PC-3 (cell line): Measurements from ENCODE around the gene PLAAT4. TPM values are rescaled to one million over a fixed set of nuclear protein-coding genes. Genes with fewer than 3 reads are reported as not detected.
A peak's percentile ranks its signal among the peaks of the same experiment; 100 is the strongest.
"Not testable (repeated sequence)": the region's sequence is repeated elsewhere in the genome, so short reads cannot be mapped to it uniquely, and the experiment has no call there.

Experiments
- ATAC-seq: fragments of 200-7000 bp; cut with Tn5 transposase; 2 replicates; pipeline ENCODE4 v1.9.1; 2020; ENCODE audit warnings: mild to moderate bottlenecking, moderate library complexity
- BruUV-seq: library from RNA; stranded (reverse); fragments of 400-500 nt; replicated peaks from 2 replicates; lab custom pipeline; 2021; lab: Mats Ljungman, UMichigan
- CTCF ChIA-PET: fragments of 300-600 bp; sonication (Branson Sonifier 250); formaldehyde crosslinking; loops from one replicate; lab custom pipeline; 2022; ENCODE audit warnings: antibody characterized with exemption; lab: Charles Lee
- POLR2A ChIA-PET: fragments of 300-600 bp; sonication (Branson Sonifier 250); formaldehyde crosslinking; loops from one replicate; lab custom pipeline; 2022; ENCODE audit warnings: antibody characterized with exemption; ENCODE audit not compliant: unreplicated experiment; lab: Charles Lee
- DNase-seq: peaks from one replicate; pipeline ENCODE4 v3.0.0-alpha.2; 2015
- H2AFZ ChIP-seq: fragments of 300-600 bp; sonication (generic); 2 replicates; pipeline ENCODE4 v1.6.0; 2016; ENCODE audit warnings: antibody characterized with exemption, low read length
- H3F3A ChIP-seq: fragments of 300-600 bp; sonication (generic); one replicate; pipeline ENCODE4 v1.6.0; 2017; ENCODE audit warnings: antibody characterized with exemption, low read length, control low read depth, mild to moderate bottlenecking; ENCODE audit not compliant: unreplicated experiment
- H3K27ac ChIP-seq: fragments of 300-600 bp; sonication (generic); 2 replicates; pipeline ENCODE4 v1.5.1; 2016; ENCODE audit warnings: mild to moderate bottlenecking, low read length
- H3K27me3 ChIP-seq: fragments of 300-600 bp; sonication (generic); 2 replicates; pipeline ENCODE4 v1.6.1; 2016; ENCODE audit warnings: low read length, mixed read lengths
- H3K36me3 ChIP-seq: fragments of 300-600 bp; sonication (generic); 2 replicates; pipeline ENCODE4 v1.6.1; 2016; ENCODE audit warnings: low read depth, mixed run types, low read length, mixed read lengths
- H3K4me1 ChIP-seq: fragments of 300-600 bp; sonication (generic); 2 replicates; pipeline ENCODE4 v1.5.1; 2016; ENCODE audit warnings: low read length; ENCODE audit not compliant: insufficient read depth
- H3K4me2 ChIP-seq: fragments of 300-600 bp; sonication (generic); 2 replicates; pipeline ENCODE4 v1.6.0; 2016; ENCODE audit warnings: low read length
- H3K4me3 ChIP-seq: fragments of 300-600 bp; sonication (generic); 2 replicates; pipeline ENCODE4 v1.5.1; 2016; ENCODE audit warnings: mild to moderate bottlenecking, low read length, mixed read lengths
- H3K79me2 ChIP-seq: fragments of 300-600 bp; sonication (generic); 2 replicates; pipeline ENCODE4 v1.6.1; 2017; ENCODE audit warnings: low read length, mixed read lengths
- H3K9ac ChIP-seq: fragments of 300-600 bp; sonication (generic); 2 replicates; pipeline ENCODE4 v1.6.0; 2016; ENCODE audit warnings: mild to moderate bottlenecking, low read length
- H3K9me2 ChIP-seq: fragments of 300-600 bp; sonication (generic); replicated peaks from 2 replicates; pipeline ENCODE4 v1.6.1; 2016; ENCODE audit warnings: mixed run types, low read length, mixed read lengths
- H3K9me3 ChIP-seq: fragments of 300-600 bp; sonication (generic); 2 replicates; pipeline ENCODE4 v1.6.1; 2016; ENCODE audit warnings: low read length, mixed read lengths
- H4K20me1 ChIP-seq: fragments of 300-600 bp; sonication (generic); 2 replicates; pipeline ENCODE4 v1.6.1; 2016; ENCODE audit warnings: low read length, mixed read lengths
- EZH2 ChIP-seq: fragments of 300-600 bp; sonication (generic); IDR thresholded peaks from one replicate; pipeline ENCODE4 v1.6.1; 2017; ENCODE audit warnings: antibody characterized with exemption, mild to moderate bottlenecking, low read length; ENCODE audit not compliant: unreplicated experiment
- EZH2phosphoT487 ChIP-seq: fragments of 300-600 bp; sonication (generic); IDR thresholded peaks from 2 replicates; pipeline ENCODE4 v1.6.1; 2018; ENCODE audit warnings: mild to moderate bottlenecking, antibody characterized with exemption, low read length, borderline replicate concordance
- intact Hi-C: fragments of 100-400 bp; cut with micrococcal nuclease; formaldehyde crosslinking; loops from 2 replicates; pipeline ENCODE4 v1.9.0; 2023
- total RNA-seq: library from RNA; depleted of rRNA; stranded (reverse); fragments of >200 nt; gene quantifications from 2 replicates; pipeline ENCODE4 v1.2.3, GENCODE V29; 2014
- TF ChIP-seq, protein P1 (sequence below): fragments of 300-600 bp; sonication (generic); conservative IDR thresholded peaks from 2 replicates; pipeline ENCODE4 v1.5.1; 2017; ENCODE audit warnings: antibody characterized with exemption, low read depth, mild to moderate bottlenecking, low read length

PLAAT4 gene
- total RNA-seq, 1 experiment from 2014 or later: 5.4 TPM

DNA sequence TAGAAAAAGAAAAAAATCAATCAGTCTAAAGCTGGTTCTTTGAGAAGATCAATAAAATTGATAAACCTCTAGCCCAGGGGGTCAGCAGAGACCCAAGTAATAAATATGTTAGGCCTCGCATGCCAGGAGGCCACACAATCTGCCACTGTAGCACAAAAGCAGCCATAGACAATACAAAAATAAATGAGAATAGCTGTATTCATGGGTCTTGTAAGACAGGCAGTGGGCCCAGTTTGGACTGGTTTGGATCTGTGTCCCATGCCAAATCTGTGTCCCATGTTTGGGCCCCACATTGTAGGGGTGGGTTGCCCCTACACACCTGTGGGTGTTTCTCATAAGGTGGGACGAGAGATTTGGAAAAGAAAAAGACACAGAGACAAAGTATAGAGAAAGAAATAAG, 6.6 kb upstream of the PLAAT4 start:
- no peak for ATAC-seq
- intact Hi-C loops: no loop called here

DNA sequence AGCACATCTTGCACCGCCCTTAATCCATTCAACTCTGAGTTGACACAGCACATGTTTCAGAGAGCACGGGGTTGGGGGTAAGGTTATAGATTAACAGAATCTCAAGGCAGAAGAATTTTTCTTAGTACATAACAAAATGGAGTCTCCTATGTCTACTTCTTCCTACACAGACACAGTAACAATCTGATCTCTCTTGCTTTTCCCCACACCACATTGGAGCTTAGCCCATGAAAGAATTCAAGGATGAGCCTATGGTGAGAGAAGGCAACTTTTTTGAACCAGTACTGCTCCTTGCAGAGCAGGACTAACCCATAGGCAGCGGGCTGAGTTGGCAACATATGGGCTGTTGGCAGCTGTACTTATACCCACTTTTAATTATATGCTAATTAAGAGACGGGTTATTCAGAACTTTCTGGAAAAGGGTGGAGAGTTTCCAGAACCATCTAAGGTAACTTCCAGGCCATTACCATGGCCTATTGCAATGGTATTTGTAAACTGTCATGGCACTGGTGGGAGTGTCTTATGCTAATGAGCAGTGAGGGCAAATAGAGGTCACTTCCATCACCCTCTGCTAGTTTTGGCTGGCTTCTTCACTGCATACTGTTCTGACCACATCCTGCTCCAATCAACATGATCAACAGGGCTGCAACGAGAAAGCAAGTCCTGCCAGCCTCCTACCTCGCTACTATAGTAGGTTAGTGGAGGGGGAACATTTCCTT, 5.4 kb upstream of the PLAAT4 start:
- H3K9me3 ChIP-seq, H3K27me3 ChIP-seq, BruUV-seq, H3K79me2 ChIP-seq, H3K4me3 ChIP-seq, POLR2A ChIA-PET, H4K20me1 ChIP-seq, H3F3A ChIP-seq, H3K36me3 ChIP-seq, H3K9me2 ChIP-seq, H3K9ac ChIP-seq, CTCF ChIA-PET, intact Hi-C loops: not testable (repeated sequence)
- Histone ChIP-seq H3K4me2 (peak overlapping the region; percentile 42), H2AFZ (peak overlapping the region; percentile 15; the same call in 1 of the 2 replicates), H3K27ac (peak overlapping the region; percentile 16; the same call in 1 of the 2 replicates), H3K4me1 (peaks cover 24% of the 10 kb centered on the region)
- DNase-seq (peak; percentile 80), ATAC-seq (peak; percentile 62)

More for the DNA sequence above, 6.6 kb upstream of the PLAAT4 start:
- H3K9me2 ChIP-seq: no peaks in the 10 kb centered on the region
- H3K27me3 ChIP-seq: no peaks in the 10 kb centered on the region
- no peaks in the 10 kb centered on the region for H3K9me3 ChIP-seq
- H4K20me1 ChIP-seq: no peaks in the 10 kb centered on the region
- DNase-seq: no peak
- BruUV-seq: no TSS peak
- peaks cover 24% of the 10 kb centered on the region for H3K4me1 ChIP-seq
- no peak for TF ChIP-seq EZH2
- no peak for TF ChIP-seq EZH2phosphoT487
- TF ChIP-seq, protein P1, sequence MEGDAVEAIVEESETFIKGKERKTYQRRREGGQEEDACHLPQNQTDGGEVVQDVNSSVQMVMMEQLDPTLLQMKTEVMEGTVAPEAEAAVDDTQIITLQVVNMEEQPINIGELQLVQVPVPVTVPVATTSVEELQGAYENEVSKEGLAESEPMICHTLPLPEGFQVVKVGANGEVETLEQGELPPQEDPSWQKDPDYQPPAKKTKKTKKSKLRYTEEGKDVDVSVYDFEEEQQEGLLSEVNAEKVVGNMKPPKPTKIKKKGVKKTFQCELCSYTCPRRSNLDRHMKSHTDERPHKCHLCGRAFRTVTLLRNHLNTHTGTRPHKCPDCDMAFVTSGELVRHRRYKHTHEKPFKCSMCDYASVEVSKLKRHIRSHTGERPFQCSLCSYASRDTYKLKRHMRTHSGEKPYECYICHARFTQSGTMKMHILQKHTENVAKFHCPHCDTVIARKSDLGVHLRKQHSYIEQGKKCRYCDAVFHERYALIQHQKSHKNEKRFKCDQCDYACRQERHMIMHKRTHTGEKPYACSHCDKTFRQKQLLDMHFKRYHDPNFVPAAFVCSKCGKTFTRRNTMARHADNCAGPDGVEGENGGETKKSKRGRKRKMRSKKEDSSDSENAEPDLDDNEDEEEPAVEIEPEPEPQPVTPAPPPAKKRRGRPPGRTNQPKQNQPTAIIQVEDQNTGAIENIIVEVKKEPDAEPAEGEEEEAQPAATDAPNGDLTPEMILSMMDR: no peak
- CTCF ChIA-PET: no interaction called here
- no peak overlapping the region for H2AFZ ChIP-seq
- H3K4me3 ChIP-seq: no peak overlapping the region
- H3K27ac ChIP-seq: no peak overlapping the region
- no peak overlapping the region for H3K4me2 ChIP-seq
- no peaks in the 10 kb centered on the region for H3K36me3 ChIP-seq
- H3F3A ChIP-seq: no peaks in the 10 kb centered on the region
- POLR2A ChIA-PET: interaction anchor here (0.6 kb wide), 1 partner anchor 9 kb away, joined by 5 read pairs; no protein-coding TSS in a partner anchor
- H3K9ac ChIP-seq: no peak overlapping the region
- H3K79me2 ChIP-seq: no peaks in the 10 kb centered on the region

DNA sequence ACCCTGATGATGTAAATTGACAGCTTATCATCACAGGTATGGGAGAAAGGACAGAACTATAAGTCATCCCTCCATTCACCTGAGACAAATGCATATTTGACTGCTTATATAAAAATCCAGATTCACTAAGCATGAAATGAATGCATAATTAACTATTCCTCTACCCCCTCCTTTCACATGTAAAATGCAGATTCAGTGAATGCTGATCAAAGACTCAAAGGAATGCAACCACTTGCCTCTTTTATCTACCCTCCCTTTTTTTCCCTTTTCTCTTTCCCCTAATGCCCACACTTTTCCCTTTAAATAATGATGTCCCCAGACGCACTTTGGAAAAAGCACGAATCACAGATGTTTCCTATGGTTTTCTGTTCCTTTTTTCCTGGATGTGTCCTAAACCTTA, 4.5 kb upstream of the PLAAT4 start:
- H3F3A ChIP-seq: no peaks in the 10 kb centered on the region
- peak overlapping the region; percentile 16; the same call in 1 of the 2 replicates for H3K27ac ChIP-seq
- CTCF ChIA-PET: no interaction called here
- no peaks in the 10 kb centered on the region for H4K20me1 ChIP-seq
- TF ChIP-seq EZH2phosphoT487 (no peak), EZH2 (no peak)
- TF ChIP-seq, protein P1: no peak
- no peak overlapping the region for H3K4me3 ChIP-seq
- H3K9ac ChIP-seq: no peak overlapping the region
- H3K4me2 ChIP-seq: peak overlapping the region; percentile 42
- no TSS peak for BruUV-seq
- intact Hi-C loops: no loop called here
- DNase-seq: no peak
- no peak for ATAC-seq
- no peaks in the 10 kb centered on the region for H3K27me3 ChIP-seq
- no peaks in the 10 kb centered on the region for H3K36me3 ChIP-seq
- peaks cover 31% of the 10 kb centered on the region for H3K4me1 ChIP-seq
- H2AFZ ChIP-seq: 0 out of 2 replicates have a peak overlapping the region, but pooled peaks have one; percentile 15
- H3K9me3 ChIP-seq: no peaks in the 10 kb centered on the region
- H3K79me2 ChIP-seq: no peaks in the 10 kb centered on the region
- no peaks in the 10 kb centered on the region for H3K9me2 ChIP-seq
- POLR2A ChIA-PET: no interaction called here
